ENCODE measurements around the gene PLXNA4.

The PLXNA4 gene

GRCh38 chr7:132220060-132220459 is 356.2 kb downstream of the PLXNA4 start:
- no peak for DNase-seq

DNA sequence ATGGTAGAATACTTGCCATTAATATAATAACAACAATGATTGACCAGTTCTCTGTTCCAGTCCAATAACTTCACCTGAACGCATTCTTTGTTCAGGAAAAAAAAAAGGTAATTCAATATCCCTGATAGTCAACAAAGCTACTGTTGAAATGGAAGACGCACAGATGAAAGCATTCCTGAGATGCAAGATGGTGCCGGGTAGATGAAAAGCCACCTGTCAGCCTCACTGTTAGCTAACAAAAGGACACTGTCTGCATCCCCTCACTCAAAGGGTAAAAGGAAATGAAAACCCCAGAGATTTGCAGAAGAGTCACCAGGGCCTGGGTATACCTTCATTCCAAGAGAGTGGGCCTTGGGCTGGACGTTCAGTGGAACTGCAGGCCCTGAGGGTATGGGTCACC is 357.4 kb downstream of the PLXNA4 start:
- no peak for DNase-seq

- DNase-seq, result no peak
Measured at GRCh38 chr7:132216847-132217525, 359.3 kb downstream of the PLXNA4 start.

- DNase-seq, result no peak
Measured at GRCh38 chr7:132214452-132214851, 361.8 kb downstream of the PLXNA4 start.

- DNase-seq, result no peak
Measured at GRCh38 chr7:132213583-132213982, 362.7 kb downstream of the PLXNA4 start.

GRCh38 chr7:132211971-132212370 is 364.3 kb downstream of the PLXNA4 start:
- DNase-seq, result no peak

DNA sequence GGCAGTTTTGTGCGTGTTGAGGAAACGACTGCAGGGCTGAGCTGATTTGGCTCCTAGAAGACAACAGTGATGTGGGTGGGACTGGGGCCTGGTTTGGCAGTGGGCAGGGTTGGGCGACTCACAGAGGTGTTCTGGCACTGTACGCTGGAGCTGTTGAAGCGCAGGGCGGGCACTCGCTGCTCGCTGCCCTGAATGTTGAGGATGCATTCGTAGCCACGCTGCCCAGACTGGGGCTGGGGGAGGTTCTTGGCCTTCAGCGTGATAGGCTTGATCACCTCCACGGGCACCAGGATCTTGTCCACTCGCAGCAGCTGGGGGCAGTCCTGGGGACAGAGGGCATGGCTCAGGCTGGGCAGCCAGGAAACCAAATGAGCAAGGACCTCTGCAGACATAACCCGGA is 365.4 kb downstream of the PLXNA4 start:
- no peak for DNase-seq

GRCh38 chr7:132207782-132208181 is 368.5 kb downstream of the PLXNA4 start:
- DNase-seq, result no peak

DNA sequence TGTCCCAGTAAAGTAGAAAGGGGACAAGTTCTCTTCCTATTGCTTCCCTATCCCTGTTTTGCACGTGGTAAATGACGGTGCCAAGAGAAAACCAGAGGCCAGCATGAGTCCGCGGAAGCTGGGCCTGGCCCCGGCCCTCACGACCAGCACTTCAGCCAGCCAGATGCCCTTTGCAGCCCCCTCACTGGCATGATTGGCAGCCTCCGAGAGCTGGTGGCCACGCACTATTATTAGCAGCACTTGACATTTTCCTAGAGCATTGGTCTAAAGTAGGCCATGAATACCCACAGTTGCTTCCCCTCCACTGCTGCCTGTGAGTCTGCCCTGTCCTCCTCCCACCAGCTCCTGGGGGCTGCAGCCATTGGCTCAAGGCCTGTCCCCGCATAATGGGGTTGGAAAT is 369.1 kb downstream of the PLXNA4 start:
- DNase-seq, result no peak

- no peak for DNase-seq
Measured at GRCh38 chr7:132206594-132206993, 369.7 kb downstream of the PLXNA4 start.

GRCh38 chr7:132205509-132205908 is 370.8 kb downstream of the PLXNA4 start:
- DNase-seq, result no peak

DNA sequence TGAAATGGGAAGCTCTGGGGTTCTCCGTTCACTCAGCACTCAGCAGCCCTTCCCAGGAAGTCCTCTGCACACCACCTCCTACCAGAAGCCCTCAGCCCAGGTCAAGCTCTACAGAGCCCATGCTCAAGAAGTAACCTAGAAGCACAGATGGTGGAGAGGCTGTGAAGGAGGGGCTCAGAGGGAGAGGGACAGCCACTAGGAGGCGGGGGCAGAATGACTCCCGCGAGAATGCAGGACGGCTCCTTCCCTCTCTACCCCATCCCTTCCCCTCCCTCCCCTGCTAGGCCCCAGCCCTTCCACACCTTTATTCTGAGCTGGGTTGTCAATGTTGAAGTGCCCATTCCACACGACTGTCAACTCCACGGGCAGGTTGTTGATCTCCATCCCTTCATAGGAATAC is 373.2 kb downstream of the PLXNA4 start:
- DNase-seq, result no peak

DNA sequence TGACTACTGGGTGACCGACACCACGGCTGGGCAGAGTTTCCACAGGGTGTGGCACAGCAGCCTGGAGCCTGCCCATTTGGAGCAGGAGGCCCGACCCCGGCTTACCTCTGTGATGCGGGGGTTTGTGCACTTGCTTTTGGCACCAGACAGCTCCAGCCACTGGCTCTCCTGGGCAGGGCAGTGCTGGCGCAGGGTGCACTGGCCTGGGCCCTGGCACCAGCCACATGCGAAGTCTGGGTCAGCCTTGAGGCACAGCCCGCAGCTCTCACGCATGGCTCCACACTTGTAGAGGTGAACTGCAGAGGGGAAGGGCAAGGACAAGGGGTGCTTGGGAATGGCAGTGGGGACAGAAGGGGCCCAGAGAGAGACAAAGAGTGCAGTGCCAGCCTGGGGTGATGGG is 373.7 kb downstream of the PLXNA4 start:
- no peak for DNase-seq

GRCh38 chr7:132200141-132200540 is 376.1 kb downstream of the PLXNA4 start:
- DNase-seq, result no peak

DNA sequence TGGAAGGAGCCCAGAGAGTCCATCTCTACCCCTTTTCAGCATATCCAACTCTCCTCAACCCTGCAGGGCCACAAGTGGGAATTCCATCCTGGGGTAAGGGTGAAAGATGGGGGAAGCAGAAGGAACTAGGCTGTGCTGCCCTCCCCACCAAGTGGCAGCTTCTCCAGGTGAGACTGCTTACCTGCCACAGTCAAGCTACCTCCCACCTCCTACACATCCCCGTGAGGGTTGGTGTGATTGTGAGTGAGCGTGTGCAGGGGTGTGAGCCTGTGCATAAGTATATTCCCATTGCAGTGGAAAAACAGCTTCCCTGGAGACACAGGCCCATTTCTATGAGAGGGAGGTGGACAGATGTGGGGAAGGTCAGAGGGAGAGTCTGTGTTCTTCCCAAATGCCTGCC is 376.6 kb downstream of the PLXNA4 start:
- no peak for DNase-seq

DNA sequence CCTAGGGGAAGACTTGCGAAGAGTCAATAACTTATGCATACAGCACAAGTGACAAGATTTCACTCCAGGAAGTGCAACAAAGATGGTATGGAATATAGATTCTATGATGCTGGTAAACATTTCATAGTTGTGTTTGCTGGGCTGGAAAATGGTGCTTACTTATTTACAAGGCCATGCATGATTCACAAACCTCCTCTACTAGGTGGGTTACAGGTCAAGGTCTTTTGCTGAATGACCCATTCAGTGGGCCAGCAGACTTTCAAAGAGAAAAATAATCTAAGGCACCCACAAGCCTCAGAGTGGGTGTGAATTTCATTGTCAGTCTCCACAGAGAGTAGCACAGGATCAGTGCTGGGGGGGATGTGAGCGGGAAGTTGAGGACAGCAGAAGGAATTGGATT is 378.5 kb downstream of the PLXNA4 start:
- DNase-seq, result no peak

DNA sequence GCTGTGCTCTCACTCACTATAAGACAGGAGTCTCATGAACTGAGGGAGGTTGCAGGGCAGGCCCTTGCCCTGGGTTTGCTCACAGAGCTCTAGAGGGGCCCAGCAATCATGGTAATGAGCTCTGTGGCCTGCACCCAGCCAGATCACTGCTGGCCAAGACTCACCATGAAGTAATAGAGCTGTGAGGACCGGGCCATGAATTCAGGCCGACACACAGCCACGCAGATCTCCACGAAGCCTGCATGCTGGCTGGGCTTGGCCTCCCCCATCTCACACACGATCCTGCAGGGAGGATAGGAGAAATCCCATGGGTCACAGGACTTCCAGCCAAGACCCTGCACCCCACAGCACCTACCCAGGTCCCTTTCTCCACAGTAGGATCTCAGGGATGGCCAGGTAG is 382.4 kb downstream of the PLXNA4 start:
- DNase-seq, result no peak

- no peak for DNase-seq
Measured at GRCh38 chr7:132192809-132193208, 383.5 kb downstream of the PLXNA4 start.

DNA sequence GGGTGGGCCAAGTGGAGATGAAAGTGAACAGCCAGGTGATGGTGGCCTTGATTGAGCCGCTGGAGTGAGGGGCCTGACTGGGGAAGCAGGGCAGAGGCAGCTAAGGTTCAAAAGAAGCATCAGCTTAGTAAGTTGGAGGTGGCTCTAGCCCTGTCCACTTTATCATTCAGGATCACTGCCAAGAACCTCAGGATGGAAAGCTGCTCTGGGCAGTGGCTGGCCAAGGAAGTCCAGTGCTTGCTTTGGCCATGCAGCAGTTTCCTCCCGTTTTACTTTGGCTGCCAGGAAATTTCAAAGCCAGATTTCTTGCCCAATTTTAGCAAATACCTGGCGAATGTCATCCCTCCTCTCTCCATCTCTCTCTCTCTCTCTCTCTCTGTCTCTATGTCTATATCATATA is 384.9 kb downstream of the PLXNA4 start:
- no peak for DNase-seq

DNA sequence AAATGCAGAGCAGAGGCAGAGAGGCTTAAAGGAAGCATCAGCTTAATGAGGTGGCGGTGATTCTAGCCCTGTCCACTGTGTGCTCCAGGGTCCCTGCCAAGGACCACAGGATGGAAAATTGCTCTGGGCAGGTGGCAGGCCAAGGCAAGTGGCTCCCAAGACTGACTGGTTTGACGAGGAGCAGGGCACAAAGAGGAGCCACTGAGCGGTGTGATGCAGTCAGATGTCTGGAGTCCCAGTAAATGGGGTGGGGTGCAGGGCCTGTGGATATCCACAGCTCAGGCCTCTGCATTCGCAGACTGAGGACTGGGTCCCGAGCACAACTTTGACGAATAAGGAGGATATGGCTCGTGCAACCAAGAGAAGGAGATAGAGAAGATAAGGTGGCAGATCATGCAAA is 385.6 kb downstream of the PLXNA4 start:
- no peak for DNase-seq

DNA sequence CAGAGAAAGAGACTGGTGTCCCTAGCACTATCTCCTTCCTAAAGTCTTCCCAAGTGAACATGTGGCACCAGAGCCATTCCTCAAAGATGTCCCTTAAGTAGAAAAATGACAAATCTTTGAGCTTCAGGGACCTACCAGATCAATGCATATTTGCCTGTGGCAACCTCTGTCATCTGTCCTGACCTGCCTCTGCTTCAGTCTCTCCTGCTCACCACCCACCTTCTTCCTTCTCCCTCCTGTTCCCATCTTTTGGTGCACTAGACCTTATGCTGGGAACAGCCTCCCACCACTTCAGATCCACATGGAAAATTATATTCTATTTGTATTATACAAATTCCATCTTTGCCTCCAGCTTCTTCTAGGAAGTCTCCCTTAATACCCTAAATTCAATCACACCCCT is 386.4 kb downstream of the PLXNA4 start:
- no peak for DNase-seq

DNA sequence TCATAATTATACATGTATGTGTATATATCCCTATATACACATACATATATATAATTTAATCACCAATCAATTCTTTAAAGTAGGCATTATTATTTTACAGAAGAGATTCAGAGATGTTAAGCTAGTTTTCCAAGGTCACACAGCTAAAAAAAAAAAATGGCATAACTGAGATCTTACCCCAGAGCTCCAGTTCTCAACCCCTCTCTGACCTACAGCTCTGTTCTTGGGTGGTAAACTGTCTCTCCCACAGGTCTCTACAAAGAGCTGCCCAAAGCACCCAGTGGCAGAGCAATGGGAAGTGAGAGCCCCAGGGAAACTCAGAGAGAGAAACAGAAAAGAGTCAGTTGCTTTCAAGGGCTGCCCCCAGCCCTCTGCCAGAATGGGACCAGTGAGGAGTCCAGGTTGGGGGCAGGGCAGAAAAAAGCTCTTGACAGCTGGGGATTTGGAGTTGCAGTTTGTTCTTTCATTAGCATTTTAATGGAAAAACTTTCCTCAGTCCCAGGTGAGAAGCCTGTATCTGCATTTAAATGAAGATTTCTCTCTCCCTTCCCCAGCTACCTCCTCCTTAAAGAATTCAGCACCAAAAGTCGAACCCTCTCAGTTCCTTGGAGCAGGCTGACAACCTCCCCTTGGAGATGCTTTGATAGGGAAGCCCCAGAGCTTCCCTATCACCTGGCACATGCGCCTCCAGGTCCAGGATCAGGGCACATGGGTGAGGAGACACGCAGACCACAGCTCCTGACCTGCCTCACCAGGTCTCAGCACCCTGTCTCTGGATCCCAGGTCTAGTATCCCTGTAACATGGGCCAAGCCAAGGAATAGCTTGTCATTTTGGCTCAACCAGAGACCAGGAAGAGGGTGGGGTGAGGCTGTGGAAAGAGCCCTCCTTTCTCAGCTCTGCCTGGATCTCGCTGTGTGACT is 388.1 kb downstream of the PLXNA4 start:
- DNase-seq, result no peak

DNA sequence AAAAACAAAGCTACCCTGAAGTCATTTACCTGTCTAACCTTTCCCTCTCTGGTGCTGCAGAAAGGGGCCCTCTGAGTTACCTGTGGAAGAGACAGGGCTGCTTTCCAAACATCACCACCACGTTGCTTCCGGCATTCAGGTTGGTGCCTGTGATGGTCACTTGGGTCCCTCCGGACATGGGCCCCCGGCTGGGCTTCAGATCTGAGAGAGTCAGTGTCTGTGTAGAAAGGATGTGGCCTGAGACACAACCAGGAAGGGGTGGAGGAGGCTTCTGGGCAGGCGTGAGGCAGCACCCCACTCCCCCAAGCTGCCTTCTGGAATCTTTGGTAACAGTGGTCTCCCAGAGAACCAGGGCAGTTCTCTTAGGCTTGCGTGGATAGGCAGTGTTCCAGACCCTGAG is 388.9 kb downstream of the PLXNA4 start:
- DNase-seq, result no peak

DNA sequence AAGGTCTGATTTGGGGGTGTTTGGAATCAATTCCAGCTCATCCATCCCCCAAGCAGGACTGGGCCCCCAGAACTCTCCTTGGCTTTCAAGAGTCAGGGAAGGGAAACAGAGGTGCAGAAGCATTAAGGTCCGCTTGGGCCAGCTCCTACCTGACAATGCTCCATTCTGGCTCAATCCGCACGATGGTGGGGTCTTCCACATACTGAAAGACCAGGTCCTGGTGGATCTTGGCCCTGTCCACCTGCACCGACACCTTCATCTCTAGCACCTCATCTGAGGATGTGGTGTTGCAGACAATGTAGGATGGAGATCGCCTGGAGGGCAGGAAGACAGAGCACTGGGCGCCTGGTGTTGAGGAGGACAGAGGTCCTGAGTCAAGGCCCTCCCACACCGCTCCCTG is 391.1 kb downstream of the PLXNA4 start:
- no peak for DNase-seq

All from NCI-H1436 (cell line).